ENCODE data around the gene GPR25.

DNA sequence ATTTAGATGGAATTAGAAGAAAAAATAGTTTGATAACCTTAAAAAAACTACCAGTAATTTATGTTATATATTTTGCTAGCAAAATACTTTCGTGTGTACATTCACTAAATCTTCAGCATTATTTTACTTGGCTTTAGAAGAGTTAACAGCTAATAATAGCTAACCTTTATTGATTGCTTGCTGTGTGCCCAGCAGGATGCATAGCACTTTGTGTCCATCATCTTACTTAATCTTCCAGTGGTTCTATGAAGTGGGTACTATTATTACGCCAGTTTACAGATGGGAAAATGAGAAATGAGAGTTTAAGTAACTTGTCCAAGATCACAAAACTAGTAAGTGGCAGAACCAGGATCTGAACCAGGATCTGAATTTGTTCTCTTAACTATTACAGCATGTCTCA is 41.7 kb upstream of the GPR25 start:
- TF ChIP-seq NFE2L2 (IDR thresholded peaks at IDR 0.05; ENCODE audit: low read depth, low read length) (no peak), CTCF (conservative IDR thresholded peaks at IDR 0.05; ENCODE audit: low read depth, low read length) (no peak), POLR2A (IDR thresholded peaks at IDR 0.05; ENCODE audit: low read depth, low read length) (no peak)
- TF ChIP-seq, protein P1, sequence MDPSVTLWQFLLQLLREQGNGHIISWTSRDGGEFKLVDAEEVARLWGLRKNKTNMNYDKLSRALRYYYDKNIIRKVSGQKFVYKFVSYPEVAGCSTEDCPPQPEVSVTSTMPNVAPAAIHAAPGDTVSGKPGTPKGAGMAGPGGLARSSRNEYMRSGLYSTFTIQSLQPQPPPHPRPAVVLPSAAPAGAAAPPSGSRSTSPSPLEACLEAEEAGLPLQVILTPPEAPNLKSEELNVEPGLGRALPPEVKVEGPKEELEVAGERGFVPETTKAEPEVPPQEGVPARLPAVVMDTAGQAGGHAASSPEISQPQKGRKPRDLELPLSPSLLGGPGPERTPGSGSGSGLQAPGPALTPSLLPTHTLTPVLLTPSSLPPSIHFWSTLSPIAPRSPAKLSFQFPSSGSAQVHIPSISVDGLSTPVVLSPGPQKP (IDR thresholded peaks at IDR 0.05; ENCODE audit: borderline replicate concordance, low read depth, low read length): no peak

Data from IMR-90 (cell line).